Ishikawa (cell line): ENCODE measurements around the gene ZDHHC8.

Experiments used
- CEBPB ChIP-seq: IDR thresholded peaks from 2 replicates; pipeline ENCODE4 v1.6.1; 2012
- EP300 ChIP-seq: IDR thresholded peaks from 2 replicates; pipeline ENCODE4 v1.6.1; 2012; ENCODE audit warnings: borderline replicate concordance
- NFIC ChIP-seq: IDR thresholded peaks from 2 replicates; pipeline ENCODE4 v1.6.1; 2012
- TCF12 ChIP-seq: IDR thresholded peaks from 2 replicates; pipeline ENCODE4 v1.6.1; 2012; ENCODE audit warnings: low read depth
- YY1 ChIP-seq: IDR thresholded peaks from 2 replicates; pipeline ENCODE4 v1.6.1; 2012; ENCODE audit warnings: low read depth
- TF ChIP-seq, protein P1 (sequence below): IDR thresholded peaks from 2 replicates; pipeline ENCODE4 v1.6.1; 2012; ENCODE audit warnings: low read depth, mild to moderate bottlenecking

GRCh38 chr22:20107471-20107901 is 24.1 kb upstream of the ZDHHC8 start:
- TF ChIP-seq TCF12 (no peak), CEBPB (no peak), YY1 (no peak), EP300 (no peak), NFIC (no peak)
- TF ChIP-seq, protein P1, sequence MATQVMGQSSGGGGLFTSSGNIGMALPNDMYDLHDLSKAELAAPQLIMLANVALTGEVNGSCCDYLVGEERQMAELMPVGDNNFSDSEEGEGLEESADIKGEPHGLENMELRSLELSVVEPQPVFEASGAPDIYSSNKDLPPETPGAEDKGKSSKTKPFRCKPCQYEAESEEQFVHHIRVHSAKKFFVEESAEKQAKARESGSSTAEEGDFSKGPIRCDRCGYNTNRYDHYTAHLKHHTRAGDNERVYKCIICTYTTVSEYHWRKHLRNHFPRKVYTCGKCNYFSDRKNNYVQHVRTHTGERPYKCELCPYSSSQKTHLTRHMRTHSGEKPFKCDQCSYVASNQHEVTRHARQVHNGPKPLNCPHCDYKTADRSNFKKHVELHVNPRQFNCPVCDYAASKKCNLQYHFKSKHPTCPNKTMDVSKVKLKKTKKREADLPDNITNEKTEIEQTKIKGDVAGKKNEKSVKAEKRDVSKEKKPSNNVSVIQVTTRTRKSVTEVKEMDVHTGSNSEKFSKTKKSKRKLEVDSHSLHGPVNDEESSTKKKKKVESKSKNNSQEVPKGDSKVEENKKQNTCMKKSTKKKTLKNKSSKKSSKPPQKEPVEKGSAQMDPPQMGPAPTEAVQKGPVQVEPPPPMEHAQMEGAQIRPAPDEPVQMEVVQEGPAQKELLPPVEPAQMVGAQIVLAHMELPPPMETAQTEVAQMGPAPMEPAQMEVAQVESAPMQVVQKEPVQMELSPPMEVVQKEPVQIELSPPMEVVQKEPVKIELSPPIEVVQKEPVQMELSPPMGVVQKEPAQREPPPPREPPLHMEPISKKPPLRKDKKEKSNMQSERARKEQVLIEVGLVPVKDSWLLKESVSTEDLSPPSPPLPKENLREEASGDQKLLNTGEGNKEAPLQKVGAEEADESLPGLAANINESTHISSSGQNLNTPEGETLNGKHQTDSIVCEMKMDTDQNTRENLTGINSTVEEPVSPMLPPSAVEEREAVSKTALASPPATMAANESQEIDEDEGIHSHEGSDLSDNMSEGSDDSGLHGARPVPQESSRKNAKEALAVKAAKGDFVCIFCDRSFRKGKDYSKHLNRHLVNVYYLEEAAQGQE: no peak
